GM19025 (cell line): ENCODE data around the gene PIGX.
A peak's percentile ranks its signal among the peaks of the same experiment; 100 is the strongest.
"Not testable (repeated sequence)": the region's sequence is repeated elsewhere in the genome, so short reads cannot be mapped to it uniquely, and the experiment has no call there.

Source experiments
- ATAC-seq: cut with Tn5 transposase; IDR thresholded peaks from one replicate; pipeline ENCODE4 v1.9.1; 2021; ENCODE audit warnings: mild to moderate bottlenecking, low read depth, moderate library complexity; ENCODE audit not compliant: unreplicated experiment

PIGX gene

DNA sequence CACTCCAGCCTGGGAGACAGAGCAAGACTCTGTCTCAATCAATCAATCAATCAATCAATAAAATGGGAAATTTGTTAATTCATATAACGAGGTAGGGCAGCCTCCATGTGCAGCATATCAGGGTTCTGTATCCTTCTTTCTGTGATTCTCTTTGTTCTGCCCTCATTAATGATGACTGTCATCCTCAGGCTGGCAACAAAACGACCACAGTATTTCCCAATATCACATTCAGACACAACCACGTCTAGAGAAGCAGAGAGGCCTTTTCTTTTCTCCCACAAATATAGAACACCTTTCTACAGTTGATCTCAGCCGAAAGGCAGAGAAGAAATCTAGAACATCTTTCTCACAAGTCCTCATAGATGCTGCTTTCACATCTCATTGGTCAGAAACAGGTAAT lies 11.4 kb upstream of the PIGX start:
- ATAC-seq: no peak

- no peak for ATAC-seq
Measured at GRCh38 chr3:196706327-196706726, 5.8 kb upstream of the PIGX start.

- no peak for ATAC-seq
Measured at GRCh38 chr3:196706731-196707130, 5.4 kb upstream of the PIGX start.

DNA sequence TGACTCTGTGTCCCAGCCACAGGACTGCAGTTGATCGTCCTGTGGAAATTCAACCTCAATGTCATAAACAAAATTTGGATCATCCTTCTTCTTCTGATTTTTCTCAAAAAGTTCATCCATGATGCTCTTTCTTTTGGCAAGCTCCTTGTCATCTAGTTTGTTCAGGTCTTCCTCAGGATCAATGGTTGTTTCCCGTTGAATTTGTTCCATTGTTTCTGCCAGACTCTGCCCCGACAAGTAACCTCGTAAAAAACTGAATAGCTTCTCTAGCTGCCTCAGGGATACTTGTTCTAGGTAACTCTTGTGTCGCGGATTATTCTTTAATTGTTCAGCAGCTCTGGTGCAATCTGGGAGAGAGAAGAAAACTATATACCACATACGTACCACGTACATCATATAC lies 4.6 kb upstream of the PIGX start:
- ATAC-seq: no peak

DNA sequence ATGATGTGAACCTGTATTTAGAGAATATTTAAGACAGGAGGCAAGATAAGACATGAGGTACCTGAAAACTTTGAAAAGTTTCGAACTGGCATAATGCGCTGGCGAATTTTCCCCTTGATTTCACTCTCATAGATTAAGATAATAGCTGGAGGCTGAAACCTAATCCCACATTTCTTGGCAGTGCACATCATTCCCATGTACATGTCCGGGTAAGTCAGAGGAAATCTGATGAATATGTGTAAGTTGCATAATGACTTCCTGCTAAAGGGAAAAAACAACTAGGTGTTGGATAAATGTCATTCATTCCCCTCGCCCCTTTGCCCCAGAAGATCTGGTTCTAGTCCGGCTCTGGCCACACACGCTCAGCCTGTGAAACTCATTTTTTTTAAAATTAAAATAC lies 3.7 kb upstream of the PIGX start:
- no peak for ATAC-seq

GRCh38 chr3:196712514-196713413 lies 587 bp downstream of the PIGX start:
- ATAC-seq: peak; percentile 46

- ATAC-seq: not testable (repeated sequence)
Measured at GRCh38 chr3:196717162-196717561, 5.0 kb downstream of the PIGX start.

DNA sequence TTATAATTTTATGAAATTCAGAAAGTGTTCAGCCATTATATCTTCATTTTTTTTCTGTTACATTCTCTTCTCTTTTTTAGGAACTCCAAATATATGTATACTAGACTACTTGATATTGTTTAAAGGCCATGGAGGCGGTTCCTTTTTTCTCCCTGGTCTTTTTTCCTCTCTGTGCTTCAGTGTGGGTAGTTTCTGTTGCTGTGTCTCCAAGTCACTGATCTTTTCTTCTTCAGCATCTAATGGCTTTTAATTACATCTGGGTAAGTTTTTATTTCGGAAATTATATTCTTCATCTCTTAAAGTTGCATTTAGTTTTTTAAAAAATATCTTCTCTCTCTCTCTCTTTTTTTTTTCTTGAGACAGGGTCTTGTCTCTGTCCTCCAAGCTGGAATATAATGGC lies 8.9 kb downstream of the PIGX start:
- ATAC-seq: no peak

DNA sequence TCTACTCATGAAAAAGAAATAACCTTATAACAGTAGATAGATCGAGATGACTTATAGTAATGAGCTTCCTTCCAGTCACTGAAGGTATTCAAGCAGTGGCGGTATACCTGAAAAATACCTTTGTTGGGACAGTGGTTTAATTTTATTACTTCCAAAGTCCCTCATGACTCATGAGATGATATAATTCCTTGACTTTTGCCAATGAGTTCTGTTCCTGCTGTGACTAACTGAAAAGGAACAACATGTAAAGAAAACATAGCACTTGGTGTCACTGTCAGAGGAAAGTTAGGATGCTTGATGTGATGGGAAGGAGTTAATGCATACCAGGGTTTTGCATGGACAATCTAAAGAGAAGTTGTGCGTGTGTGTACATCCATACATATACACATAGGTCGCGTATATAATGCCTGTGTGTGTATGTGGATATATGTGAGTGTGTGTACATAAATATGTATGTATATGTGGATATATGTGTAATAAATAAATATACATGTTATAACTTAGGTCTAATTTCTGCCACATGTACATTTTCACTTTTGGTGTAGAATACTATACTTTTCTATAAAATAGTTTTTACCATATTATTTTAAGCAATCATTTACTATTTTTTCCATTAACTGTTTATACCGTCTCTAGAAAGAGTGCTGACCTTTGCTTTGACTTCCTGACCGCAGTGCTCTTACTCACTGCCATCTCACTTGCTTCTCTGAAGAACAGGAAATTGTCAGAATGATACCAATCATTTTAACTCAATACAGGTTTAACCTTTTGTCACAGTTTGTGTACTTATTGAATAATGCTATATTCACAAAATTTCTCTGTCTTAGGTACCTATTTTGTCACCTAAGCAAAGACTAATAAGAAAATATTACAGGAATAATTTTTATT lies 14.9 kb downstream of the PIGX start:
- ATAC-seq: no peak

DNA sequence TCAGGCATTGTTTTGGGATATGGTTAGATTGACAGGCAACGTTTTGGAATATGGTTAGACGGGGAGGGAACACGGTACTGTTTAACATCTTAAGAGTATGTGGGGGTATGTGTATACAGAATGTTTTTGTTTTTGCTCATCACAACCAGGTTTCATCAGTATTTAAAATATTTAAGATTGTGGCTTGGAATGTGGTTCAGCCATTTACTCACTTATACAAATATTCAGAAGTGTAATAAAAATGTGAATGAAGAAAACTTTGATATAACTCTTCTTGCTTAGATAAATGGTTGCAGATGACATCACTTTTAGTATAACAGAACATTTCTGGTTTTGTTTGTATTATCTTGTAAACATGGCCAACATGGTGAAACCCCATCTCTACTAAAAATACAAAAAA lies 23.6 kb downstream of the PIGX start:
- no peak for ATAC-seq

DNA sequence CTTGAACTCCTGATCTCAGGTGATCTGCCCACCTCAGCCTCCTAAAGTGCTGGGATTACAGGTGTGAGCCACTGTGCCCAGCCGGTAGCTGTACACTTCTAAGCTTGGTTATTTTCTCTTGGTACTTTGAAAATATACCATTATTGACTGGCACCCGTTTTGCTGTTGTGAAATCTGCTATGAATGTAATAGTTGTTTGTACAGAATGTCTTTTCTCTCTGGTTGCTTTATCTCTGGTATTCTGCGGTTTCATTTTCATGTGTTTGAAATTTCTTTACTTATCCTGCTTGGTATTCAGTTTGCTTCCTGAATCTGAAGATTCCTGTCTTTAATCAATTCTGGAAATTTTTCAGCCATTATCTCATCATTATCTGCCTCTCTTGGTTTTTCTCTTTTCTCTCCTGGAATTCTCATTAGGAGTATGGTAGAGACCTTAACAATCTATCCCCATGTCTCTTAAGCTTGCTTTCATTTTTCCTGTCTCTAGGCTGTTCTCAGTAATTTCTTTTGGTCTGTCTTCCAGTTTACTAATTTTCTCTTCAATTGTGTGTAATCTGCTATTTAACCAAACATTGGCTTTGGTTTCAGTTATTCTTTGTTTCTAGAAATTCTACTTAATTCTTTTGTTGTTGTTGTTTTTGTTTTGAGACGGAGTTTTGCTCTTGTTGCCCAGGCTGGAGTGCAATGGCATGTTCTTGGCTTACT lies 24.6 kb downstream of the PIGX start:
- ATAC-seq: no peak

DNA sequence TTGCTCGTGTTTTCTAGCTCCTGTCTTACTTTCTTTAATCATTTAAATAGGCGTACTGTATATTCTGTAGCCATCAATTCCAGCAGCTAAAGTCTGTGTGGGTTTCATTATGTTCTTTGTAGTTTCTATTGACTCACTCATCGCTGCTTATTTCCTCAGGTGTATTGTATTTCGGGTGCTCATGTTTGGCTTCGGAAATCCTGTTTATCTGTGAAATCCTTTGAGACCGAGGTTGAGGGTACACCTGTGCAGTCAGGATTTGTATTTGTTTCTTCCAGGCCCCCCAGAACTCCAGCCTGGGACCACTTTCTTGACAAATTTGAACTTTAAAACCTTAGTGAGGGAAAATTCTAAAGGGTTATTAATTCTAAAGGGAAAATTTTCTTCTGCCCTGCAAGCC lies 25.5 kb downstream of the PIGX start:
- no peak for ATAC-seq

DNA sequence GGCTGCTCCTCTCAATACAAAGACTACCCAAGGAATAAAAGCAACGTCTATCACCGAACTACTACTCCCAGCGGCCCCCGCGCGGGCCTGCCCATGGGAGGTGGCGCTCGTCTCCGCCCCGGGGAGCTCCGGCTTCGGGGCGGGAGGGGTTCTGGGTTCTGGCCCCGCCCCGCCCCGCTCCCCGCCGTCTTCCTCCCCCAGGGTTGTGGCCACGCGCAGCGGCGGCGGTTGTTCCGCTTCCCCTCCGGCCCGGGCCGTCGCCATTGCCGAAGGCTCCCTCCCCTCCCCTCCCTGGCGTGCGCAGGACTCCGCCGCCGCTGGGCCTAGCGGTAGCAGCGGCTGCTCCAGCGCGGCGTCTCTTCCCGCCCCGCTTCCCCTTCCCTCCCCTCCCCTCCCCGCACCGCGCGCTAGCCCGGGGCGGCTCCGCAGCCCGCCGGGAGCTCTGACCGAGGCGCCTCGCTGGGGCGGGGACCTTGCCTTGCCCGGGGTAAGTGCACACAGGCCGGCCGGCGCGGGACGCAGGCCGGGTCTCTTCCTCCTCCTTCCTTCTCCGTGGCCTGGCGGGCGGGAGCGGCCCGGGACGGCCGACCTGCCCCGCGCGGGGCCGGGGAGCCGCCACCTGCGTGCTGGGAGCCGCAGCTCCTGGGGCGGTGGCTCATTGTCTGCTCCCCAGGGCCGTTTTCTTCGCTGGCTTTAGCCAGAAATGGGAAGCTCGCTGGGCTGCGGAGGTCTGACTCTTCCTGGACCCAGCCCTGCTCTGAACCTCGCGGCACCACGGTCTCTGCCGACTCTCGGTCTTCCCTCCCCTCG lies 27.7 kb downstream of the PIGX start, which contains the start of gene PAK2:
Gene PAK2 (plus strand): TSS at position 187 of the 810 bp plus-strand sequence. CDS start 42,790 bp downstream, outside the sequence.
- ATAC-seq: peak; percentile 88

DNA sequence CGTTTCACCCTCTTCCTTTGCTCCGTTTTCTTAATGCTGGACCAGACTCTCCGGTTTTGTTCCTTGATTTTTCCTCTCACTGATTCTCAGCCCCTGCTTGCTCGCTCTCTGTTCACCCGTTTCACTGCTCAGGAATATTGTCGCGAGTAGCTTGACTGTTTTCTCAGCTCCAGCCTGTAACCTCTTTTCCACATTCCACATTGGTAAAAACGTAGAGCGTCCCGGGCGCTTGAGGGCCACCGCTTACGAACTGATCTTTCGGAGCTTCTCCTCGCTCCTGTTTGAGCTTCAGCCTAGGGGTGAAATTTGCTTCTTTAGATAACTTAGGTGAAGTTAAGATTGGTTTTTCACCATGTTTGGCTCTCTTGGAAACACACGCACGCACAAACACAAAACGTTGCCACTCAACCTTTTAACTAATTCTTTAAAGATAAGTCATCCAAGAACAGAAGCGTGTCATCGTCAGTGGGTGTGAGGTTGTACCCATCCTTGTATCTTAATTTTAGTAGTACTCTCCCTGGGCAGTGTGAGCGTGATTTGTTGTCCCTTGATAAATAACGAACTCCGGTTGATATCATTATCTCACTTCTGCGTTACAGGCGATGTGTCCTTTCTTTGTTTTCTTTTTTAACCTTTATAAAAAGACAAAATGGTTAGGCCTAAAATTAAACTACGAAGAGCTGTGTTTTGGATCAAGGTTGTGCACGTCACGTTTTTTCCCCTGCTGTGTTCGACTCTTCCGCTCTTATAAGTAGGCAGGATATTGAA lies 28.5 kb downstream of the PIGX start:
- no peak for ATAC-seq

DNA sequence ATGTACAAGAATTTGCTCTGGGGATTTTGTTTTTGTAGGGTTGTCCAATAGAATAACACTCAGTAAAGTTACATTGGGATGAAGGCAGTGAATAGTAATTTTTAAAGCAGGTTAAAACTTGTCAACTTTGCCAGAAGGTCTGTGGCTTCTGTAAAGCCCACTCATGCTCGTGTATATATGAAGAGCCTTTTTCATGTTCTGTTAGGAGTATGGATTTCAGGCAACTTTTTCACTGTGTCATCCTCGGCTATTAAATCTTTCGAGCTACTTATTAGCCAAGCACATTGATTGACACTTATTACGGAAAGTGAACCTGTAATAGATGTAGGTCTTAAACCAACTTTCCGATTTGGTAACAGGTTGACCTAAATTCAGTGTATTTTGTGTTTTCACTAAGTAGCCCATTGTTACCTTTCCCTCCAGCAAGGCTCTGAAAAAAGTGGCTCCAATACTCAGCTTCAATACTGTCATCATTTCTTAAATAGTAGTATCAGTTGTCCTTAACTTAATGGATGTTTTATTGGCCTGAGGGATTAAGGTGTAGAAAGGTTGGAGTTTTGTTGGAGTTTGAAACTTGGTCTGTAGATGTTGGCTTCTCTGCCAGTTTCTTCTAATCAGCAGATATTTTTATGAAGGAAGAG lies 29.2 kb downstream of the PIGX start:
- no peak for ATAC-seq

DNA sequence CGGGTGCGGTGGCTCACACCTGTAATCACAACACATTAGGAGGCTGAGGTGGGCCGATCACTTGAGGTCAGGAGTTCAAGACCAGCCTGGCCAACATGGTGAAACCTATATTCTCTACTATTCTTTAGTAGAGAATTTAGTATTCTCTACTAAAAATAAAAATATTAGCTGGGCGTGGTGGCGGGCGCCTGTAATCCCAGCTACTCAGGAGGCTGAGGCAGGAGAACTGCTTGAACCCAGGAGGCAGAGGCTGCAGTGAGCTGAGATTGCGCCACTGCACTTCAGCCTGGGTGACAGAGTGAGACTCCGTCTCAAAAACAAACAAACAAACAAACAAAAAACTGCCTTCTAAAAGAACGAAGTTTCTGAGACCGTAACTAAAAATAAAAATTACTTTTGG lies 31.4 kb downstream of the PIGX start:
- not testable (repeated sequence) for ATAC-seq

DNA sequence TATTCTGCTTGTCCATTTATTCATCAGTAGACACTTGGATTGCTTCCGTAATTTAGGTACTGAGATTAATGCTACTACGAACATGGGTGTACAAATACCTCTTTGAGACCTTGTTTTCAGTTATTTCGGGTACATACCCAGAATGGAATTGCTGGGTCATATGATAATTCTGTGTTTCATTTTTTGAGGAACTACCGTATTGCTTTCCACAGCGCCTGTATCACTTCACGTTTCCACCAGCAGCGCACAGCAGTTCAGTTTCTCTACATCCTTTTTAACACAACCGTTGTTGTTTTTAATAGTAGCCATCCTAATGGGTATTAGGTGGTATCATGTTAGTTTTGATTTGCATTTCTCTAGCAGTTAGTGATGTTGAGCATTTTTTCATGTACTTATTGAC lies 36.9 kb downstream of the PIGX start:
- ATAC-seq: no peak

DNA sequence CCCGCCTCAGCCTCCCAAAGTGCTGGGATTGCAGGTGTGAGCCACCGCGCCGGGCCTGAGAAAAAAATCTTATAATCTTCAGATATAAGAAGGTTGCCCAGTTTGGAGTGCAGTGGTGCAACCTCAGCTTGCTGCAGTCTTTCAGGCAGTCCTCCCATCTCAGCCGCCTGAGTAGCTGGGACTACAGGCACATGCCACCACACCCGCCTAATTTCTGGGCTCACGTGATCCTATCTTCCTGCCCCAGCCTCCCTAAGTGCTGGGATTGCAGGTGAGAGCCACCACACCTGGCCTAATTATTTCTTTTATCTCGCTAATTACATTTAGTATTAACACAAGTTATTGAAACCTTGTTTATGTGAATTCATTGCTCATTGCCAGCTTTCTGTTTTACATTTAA lies 41.0 kb downstream of the PIGX start:
- ATAC-seq: no peak
